SK-N-SH (cell line): ENCODE measurements around the gene SLC7A8. TPM values are rescaled to one million over a fixed set of nuclear protein-coding genes. Genes with fewer than 3 reads are reported as not detected.

Source experiments
- CTCF ChIA-PET: fragments of 300-600, 350-600 bp; formaldehyde crosslinking; extraction: SDS; loops from one replicate; lab custom pipeline; 2021; lab: Yijun Ruan, JAX
- POLR2A ChIA-PET: fragments of 350-600 bp; sonication (Branson Sonifier 250); formaldehyde crosslinking; extraction: SDS; loops from one replicate; lab custom pipeline; 2020; ENCODE audit warnings: antibody characterized with exemption, inconsistent platforms; lab: Yijun Ruan, JAX
- DNase-seq: peaks from one replicate; pipeline ENCODE4 v3.0.0; 2012
- H2AFZ ChIP-seq: fragments of 200-600 bp; sonication (generic); 2 replicates; pipeline ENCODE4 v1.8.1; 2016; ENCODE audit warnings: antibody characterized with exemption, mild to moderate bottlenecking, low read depth
- H3F3A ChIP-seq: fragments of 200-600 bp; sonication (generic); replicated peaks from 2 replicates; pipeline ENCODE3; 2016; ENCODE audit warnings: antibody characterized with exemption, mild to moderate bottlenecking; ENCODE audit not compliant: insufficient read depth
- H3K27ac ChIP-seq, 2 experiments: fragments of 200-500 bp in 1 of 2; fragments of 200-600 bp in 1 of 2; sonication (Bioruptor generic) in 1 of 2; sonication (generic), shearing (Covaris generic) in 1 of 2; 2 replicates each; pipeline versions ENCODE4 v1.5.1 to v1.6.1; 2014 to 2016; ENCODE audit warnings: low read depth in 2 of 2, inconsistent platforms in 1 of 2, low read length in 1 of 2, mild to moderate bottlenecking in 1 of 2, mixed read lengths in 1 of 2
- H3K27me3 ChIP-seq: fragments of 200-600 bp; sonication (generic), shearing (Covaris generic); 2 replicates; pipeline ENCODE4 v1.6.1; 2016; ENCODE audit warnings: mixed run types; ENCODE audit not compliant: insufficient read depth
- H3K36me3 ChIP-seq, 2 experiments: fragments of 200-500 bp in 1 of 2; fragments of 200-600 bp in 1 of 2; sonication (Bioruptor generic) in 1 of 2; sonication (generic) in 1 of 2; replicated peaks in 1 of 2; 2 replicates each; pipeline versions ENCODE3 to v1.5.1; 2014 to 2016; ENCODE audit warnings: low read length in 1 of 2, mild to moderate bottlenecking in 1 of 2; ENCODE audit not compliant: insufficient read depth in 2 of 2, control insufficient read depth in 1 of 2
- H3K4me1 ChIP-seq, 2 experiments: fragments of 200-500 bp in 1 of 2; fragments of 200-600 bp in 1 of 2; sonication (Bioruptor generic) in 1 of 2; sonication (generic), shearing (Covaris generic) in 1 of 2; 2 replicates each; pipeline versions ENCODE4 v1.5.1 to v1.6.1; 2014 to 2016; ENCODE audit warnings: low read depth in 1 of 2, low read length in 1 of 2, mixed run types in 1 of 2; ENCODE audit not compliant: insufficient read depth in 2 of 2, control insufficient read depth in 1 of 2
- H3K4me2 ChIP-seq: fragments of 200-600 bp; sonication (generic), shearing (Covaris generic); 2 replicates; pipeline ENCODE4 v1.6.1; 2017; ENCODE audit warnings: mixed run types
- H3K4me3 ChIP-seq, 2 experiments: fragments of 200-500 bp in 1 of 2; fragments of 200-600 bp in 1 of 2; sonication (Bioruptor generic) in 1 of 2; sonication (generic), shearing (Covaris generic) in 1 of 2; 2 replicates each; pipeline versions ENCODE4 v1.5.1 to v1.8.1; 2014 to 2016; ENCODE audit warnings: low read depth in 2 of 2, inconsistent platforms in 1 of 2, low read length in 1 of 2, mild to moderate bottlenecking in 1 of 2, mixed read lengths in 1 of 2, moderate library complexity in 1 of 2
- H3K79me2 ChIP-seq: fragments of 200-600 bp; sonication (generic); 2 replicates; pipeline ENCODE4 v1.8.1; 2017; ENCODE audit warnings: mild to moderate bottlenecking; ENCODE audit not compliant: insufficient read depth
- H3K9ac ChIP-seq: fragments of 200-600 bp; sonication (generic); 2 replicates; pipeline ENCODE4 v1.6.1; 2017; ENCODE audit warnings: mixed run types
- H3K9me2 ChIP-seq: fragments of 200-600 bp; sonication (generic); 2 replicates; pipeline ENCODE4 v1.6.1; 2017; ENCODE audit warnings: mixed run types
- H3K9me3 ChIP-seq: fragments of 200-600 bp; sonication (generic); 2 replicates; pipeline ENCODE4 v1.6.1; 2017; ENCODE audit warnings: mixed run types, mild to moderate bottlenecking, moderate library complexity
- H4K20me1 ChIP-seq: fragments of 200-600 bp; sonication (generic); 2 replicates; pipeline ENCODE4 v1.6.1; 2017; ENCODE audit warnings: mild to moderate bottlenecking, mixed run types; ENCODE audit not compliant: insufficient read depth
- CHD2 ChIP-seq: fragments of 150-350 bp; IDR thresholded peaks from 2 replicates; pipeline ENCODE4 v1.6.1; 2018; ENCODE audit warnings: low read length; ENCODE audit not compliant: partially characterized antibody
- FOSL2 ChIP-seq: IDR thresholded peaks from 2 replicates; pipeline ENCODE4 v1.4.0; 2012; ENCODE audit warnings: low read depth, mild to moderate bottlenecking, moderate library complexity, borderline replicate concordance
- GATA2 ChIP-seq: sonication (generic); formaldehyde crosslinking; IDR thresholded peaks from 2 replicates; pipeline ENCODE4 v1.5.0; 2020; ENCODE audit warnings: mild to moderate bottlenecking, missing genetic modification reagents
- JUND ChIP-seq: IDR thresholded peaks from 2 replicates; pipeline ENCODE4 v1.4.0; 2012
- NFIC ChIP-seq: IDR thresholded peaks from 2 replicates; pipeline ENCODE4 v1.4.0; 2012; ENCODE audit warnings: borderline replicate concordance
- NRF1 ChIP-seq: IDR thresholded peaks from 2 replicates; pipeline ENCODE4 v1.6.1; 2012; ENCODE audit warnings: low read depth, mild to moderate bottlenecking, low read length
- POLR2AphosphoS5 ChIP-seq: IDR thresholded peaks from 2 replicates; pipeline ENCODE4 v1.6.1; 2012; ENCODE audit warnings: low read depth, low read length
- RFX5 ChIP-seq: IDR thresholded peaks from 2 replicates; pipeline ENCODE4 v1.6.1; 2012; ENCODE audit warnings: mild to moderate bottlenecking, improper control_type of control experiment, low read length
- TAF1 ChIP-seq: IDR thresholded peaks from 2 replicates; pipeline ENCODE4 v1.6.1; 2012; ENCODE audit warnings: low read depth, mild to moderate bottlenecking, low read length, moderate library complexity, borderline replicate concordance
- TEAD4 ChIP-seq: IDR thresholded peaks from 2 replicates; pipeline ENCODE4 v1.4.0; 2012; ENCODE audit warnings: mild to moderate bottlenecking, borderline replicate concordance; ENCODE audit not compliant: insufficient read depth
- WGBS: methylation state at CpG from one replicate; pipeline ENCODE4 v1.1.6; 2017; ENCODE audit warnings: low lambda C conversion rate; 5-methylcytosine and 5-hydroxymethylcytosine counted together
- polyA plus RNA-seq, 3 experiments: library from polyadenylated mRNA; depleted of rRNA; stranded (reverse); fragments of >200 nt; gene quantifications; 2 replicates each; pipeline ENCODE4 v1.2.3, GENCODE V29; 2012
- TF ChIP-seq, protein P1 (sequence below): IDR thresholded peaks from 2 replicates; pipeline ENCODE4 v1.6.1; 2012; ENCODE audit warnings: mild to moderate bottlenecking, low read depth, low read length, moderate library complexity
- TF ChIP-seq, protein P2 (sequence below): IDR thresholded peaks from 2 replicates; pipeline ENCODE4; 2012
- TF ChIP-seq, protein P3 (sequence below): IDR thresholded peaks from 2 replicates; pipeline ENCODE4 v1.4.0; 2012; ENCODE audit warnings: low read depth, borderline replicate concordance
- TF ChIP-seq, protein P4 (sequence below): fragments of 150-350 bp; IDR thresholded peaks from 2 replicates; pipeline ENCODE4 v1.6.1; 2017; ENCODE audit warnings: antibody characterized with exemption, low read length, low read depth, borderline replicate concordance

The SLC7A8 gene
- polyA plus RNA-seq, 1 of the 3 experiments (the other 2 are of a cell fraction): 1.4 TPM

DNA sequence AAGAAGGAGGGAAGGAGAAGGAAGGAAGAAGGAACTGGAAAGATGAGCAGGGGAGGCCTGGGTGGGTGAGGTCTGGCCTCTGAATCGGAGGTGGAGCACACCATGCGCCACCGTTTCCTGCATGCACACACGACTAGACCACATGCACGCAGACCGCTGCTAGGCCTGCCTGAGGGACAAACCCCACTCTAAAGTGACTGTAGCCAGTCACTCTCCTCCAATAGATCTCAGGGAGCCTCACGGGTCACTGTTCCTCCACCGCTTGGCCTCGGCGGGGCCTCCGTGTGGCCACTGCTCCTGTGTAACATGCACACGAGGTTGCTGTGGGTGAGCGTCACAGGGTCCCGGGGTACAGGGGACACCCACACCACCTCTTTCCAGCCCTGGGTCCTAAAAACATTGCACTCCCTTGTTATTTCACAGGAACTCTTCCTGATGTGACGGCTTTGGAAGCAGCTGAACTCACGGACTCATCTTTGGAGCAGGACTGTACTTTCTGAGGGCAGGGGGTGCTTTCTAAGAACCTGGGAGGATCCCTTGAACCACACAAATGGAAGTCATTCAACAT, 46.8 kb downstream of the SLC7A8 start:
- POLR2A ChIA-PET: no interaction called here
- CTCF ChIA-PET: interaction anchor here (0.9 to 3.0 kb wide), 4 partner anchors 9 to 50 kb away, joined by 3 to 14 read pairs (median 4); no protein-coding TSS in a partner anchor
- no peak overlapping the region for H3K4me3 ChIP-seq
- no peaks in the 10 kb centered on the region for H3K9me2 ChIP-seq
- H2AFZ ChIP-seq: no peak overlapping the region
- WGBS: 86% methylated on average over 16 of the region's 16 CpGs
- H3F3A ChIP-seq: no peaks in the 10 kb centered on the region
- H3K27me3 ChIP-seq: no peaks in the 10 kb centered on the region; the same call in 1 of the 2 replicates
- no peaks in the 10 kb centered on the region for H3K79me2 ChIP-seq
- no peaks in the 10 kb centered on the region for H3K9me3 ChIP-seq
- no peak overlapping the region for H3K4me2 ChIP-seq
- no peaks in the 10 kb centered on the region for H3K4me1 ChIP-seq
- no peak overlapping the region for H3K27ac ChIP-seq
- H4K20me1 ChIP-seq: no peaks in the 10 kb centered on the region
- H3K36me3 ChIP-seq: no peaks in the 10 kb centered on the region
- no peak overlapping the region for H3K9ac ChIP-seq
- TF ChIP-seq TEAD4: no peak
- TF ChIP-seq, protein P1, sequence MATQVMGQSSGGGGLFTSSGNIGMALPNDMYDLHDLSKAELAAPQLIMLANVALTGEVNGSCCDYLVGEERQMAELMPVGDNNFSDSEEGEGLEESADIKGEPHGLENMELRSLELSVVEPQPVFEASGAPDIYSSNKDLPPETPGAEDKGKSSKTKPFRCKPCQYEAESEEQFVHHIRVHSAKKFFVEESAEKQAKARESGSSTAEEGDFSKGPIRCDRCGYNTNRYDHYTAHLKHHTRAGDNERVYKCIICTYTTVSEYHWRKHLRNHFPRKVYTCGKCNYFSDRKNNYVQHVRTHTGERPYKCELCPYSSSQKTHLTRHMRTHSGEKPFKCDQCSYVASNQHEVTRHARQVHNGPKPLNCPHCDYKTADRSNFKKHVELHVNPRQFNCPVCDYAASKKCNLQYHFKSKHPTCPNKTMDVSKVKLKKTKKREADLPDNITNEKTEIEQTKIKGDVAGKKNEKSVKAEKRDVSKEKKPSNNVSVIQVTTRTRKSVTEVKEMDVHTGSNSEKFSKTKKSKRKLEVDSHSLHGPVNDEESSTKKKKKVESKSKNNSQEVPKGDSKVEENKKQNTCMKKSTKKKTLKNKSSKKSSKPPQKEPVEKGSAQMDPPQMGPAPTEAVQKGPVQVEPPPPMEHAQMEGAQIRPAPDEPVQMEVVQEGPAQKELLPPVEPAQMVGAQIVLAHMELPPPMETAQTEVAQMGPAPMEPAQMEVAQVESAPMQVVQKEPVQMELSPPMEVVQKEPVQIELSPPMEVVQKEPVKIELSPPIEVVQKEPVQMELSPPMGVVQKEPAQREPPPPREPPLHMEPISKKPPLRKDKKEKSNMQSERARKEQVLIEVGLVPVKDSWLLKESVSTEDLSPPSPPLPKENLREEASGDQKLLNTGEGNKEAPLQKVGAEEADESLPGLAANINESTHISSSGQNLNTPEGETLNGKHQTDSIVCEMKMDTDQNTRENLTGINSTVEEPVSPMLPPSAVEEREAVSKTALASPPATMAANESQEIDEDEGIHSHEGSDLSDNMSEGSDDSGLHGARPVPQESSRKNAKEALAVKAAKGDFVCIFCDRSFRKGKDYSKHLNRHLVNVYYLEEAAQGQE: no peak
- no peak for TF ChIP-seq FOSL2
- no peak for TF ChIP-seq NFIC
- TF ChIP-seq, protein P2, sequence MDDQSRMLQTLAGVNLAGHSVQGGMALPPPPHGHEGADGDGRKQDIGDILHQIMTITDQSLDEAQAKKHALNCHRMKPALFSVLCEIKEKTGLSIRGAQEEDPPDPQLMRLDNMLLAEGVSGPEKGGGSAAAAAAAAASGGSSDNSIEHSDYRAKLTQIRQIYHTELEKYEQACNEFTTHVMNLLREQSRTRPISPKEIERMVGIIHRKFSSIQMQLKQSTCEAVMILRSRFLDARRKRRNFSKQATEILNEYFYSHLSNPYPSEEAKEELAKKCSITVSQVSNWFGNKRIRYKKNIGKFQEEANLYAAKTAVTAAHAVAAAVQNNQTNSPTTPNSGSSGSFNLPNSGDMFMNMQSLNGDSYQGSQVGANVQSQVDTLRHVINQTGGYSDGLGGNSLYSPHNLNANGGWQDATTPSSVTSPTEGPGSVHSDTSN: no peak
- TF ChIP-seq, protein P3, sequence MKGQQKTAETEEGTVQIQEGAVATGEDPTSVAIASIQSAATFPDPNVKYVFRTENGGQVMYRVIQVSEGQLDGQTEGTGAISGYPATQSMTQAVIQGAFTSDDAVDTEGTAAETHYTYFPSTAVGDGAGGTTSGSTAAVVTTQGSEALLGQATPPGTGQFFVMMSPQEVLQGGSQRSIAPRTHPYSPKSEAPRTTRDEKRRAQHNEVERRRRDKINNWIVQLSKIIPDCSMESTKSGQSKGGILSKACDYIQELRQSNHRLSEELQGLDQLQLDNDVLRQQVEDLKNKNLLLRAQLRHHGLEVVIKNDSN: no peak
- no peak for TF ChIP-seq CHD2
- TF ChIP-seq POLR2AphosphoS5: no peak
- TF ChIP-seq NRF1: no peak
- no peak for TF ChIP-seq GATA2
- no peak for TF ChIP-seq RFX5
- TF ChIP-seq, protein P4, sequence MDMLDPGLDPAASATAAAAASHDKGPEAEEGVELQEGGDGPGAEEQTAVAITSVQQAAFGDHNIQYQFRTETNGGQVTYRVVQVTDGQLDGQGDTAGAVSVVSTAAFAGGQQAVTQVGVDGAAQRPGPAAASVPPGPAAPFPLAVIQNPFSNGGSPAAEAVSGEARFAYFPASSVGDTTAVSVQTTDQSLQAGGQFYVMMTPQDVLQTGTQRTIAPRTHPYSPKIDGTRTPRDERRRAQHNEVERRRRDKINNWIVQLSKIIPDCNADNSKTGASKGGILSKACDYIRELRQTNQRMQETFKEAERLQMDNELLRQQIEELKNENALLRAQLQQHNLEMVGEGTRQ: no peak
- TF ChIP-seq TAF1: no peak
- TF ChIP-seq JUND: no peak
- DNase-seq: no peak
